ENCODE data around the gene ADAMTS2. TPM values are rescaled to one million over a fixed set of nuclear protein-coding genes. Genes with fewer than 3 reads are reported as not detected.

ADAMTS2 gene
- total and polyA plus RNA-seq, 2 donors (not counting 1 experiment from before 2014, with no cell fraction given) = 16.2 to 70.2 TPM

GRCh38 chr5:179166171-179166885, 178.9 kb downstream of the ADAMTS2 start:
- Histone ChIP-seq H3K9me3 (ENCODE audit: control insufficient read depth, insufficient read depth, low read depth, low read length) (no peaks in the 10 kb centered on the region), H3K79me2 (ENCODE audit: control insufficient read depth, insufficient read depth, low read length) (no peaks in the 10 kb centered on the region), H3K4me2 (ENCODE audit: extremely low read depth, insufficient read depth, low read length) (peak overlapping the region; percentile 8), H4K20me1 (ENCODE audit: control insufficient read depth, extremely low read depth, insufficient read depth, low read length) (no peaks in the 10 kb centered on the region), H2AFZ (ENCODE audit: low read length) (no peak overlapping the region), H3K4me1 (ENCODE audit: control insufficient read depth, extremely low read depth, insufficient read depth, low read length) (no peaks in the 10 kb centered on the region), H3K27ac (ENCODE audit: insufficient read depth, low read length) (peak overlapping the region; percentile 50), H3K9ac (ENCODE audit: insufficient read depth, low read length) (peak overlapping the region; percentile 40), H3K4me3 (replicated peaks in 1 of 4; ENCODE audit: control extremely low read depth in 1 of 4, insufficient read depth in 1 of 4, low read depth in 3 of 4, low read length in 4 of 4) (no peak overlapping the region), H3K36me3 (ENCODE audit: control insufficient read depth, insufficient read depth, low read length) (no peaks in the 10 kb centered on the region), H3K27me3 (ENCODE audit: control insufficient read depth, insufficient read depth, low read length) (no peaks in the 10 kb centered on the region)
- no peak for DNase-seq (ENCODE audit: low read depth in 2 of 2)
- TF ChIP-seq CTCF (conservative IDR thresholded peaks at IDR 0.05 in 1 of 2, IDR thresholded peaks at IDR 0.05 in 1 of 2; ENCODE audit: low read depth in 1 of 2, low read length in 2 of 2) = no peak
- TF ChIP-seq EZH2 (IDR thresholded peaks at IDR 0.05; ENCODE audit: low read length, missing control alignments) = no peak

GRCh38 chr5:179165421-179166170, 179.7 kb downstream of the ADAMTS2 start:
- no peak for DNase-seq (ENCODE audit: low read depth in 2 of 2)
- no peak overlapping the region for H3K4me2 ChIP-seq (ENCODE audit: extremely low read depth, insufficient read depth, low read length)
- H3K9ac ChIP-seq (ENCODE audit: insufficient read depth, low read length) = no peak overlapping the region
- no peaks in the 10 kb centered on the region for H3K36me3 ChIP-seq (ENCODE audit: control insufficient read depth, insufficient read depth, low read length)
- no peaks in the 10 kb centered on the region for H3K27me3 ChIP-seq (ENCODE audit: control insufficient read depth, insufficient read depth, low read length)
- no peaks in the 10 kb centered on the region for H3K79me2 ChIP-seq (ENCODE audit: control insufficient read depth, insufficient read depth, low read length)
- H3K4me1 ChIP-seq (ENCODE audit: control insufficient read depth, extremely low read depth, insufficient read depth, low read length) = no peaks in the 10 kb centered on the region
- H4K20me1 ChIP-seq (ENCODE audit: control insufficient read depth, extremely low read depth, insufficient read depth, low read length) = no peaks in the 10 kb centered on the region
- H3K4me3 ChIP-seq (replicated peaks in 1 of 4; ENCODE audit: control extremely low read depth in 1 of 4, insufficient read depth in 1 of 4, low read depth in 3 of 4, low read length in 4 of 4) = no peak overlapping the region
- TF ChIP-seq EZH2 (IDR thresholded peaks at IDR 0.05; ENCODE audit: low read length, missing control alignments) = no peak
- TF ChIP-seq CTCF (conservative IDR thresholded peaks at IDR 0.05 in 1 of 2, IDR thresholded peaks at IDR 0.05 in 1 of 2; ENCODE audit: low read depth in 1 of 2, low read length in 2 of 2) = no peak
- H2AFZ ChIP-seq (ENCODE audit: low read length) = no peak overlapping the region
- H3K9me3 ChIP-seq (ENCODE audit: control insufficient read depth, insufficient read depth, low read depth, low read length) = no peaks in the 10 kb centered on the region
- H3K27ac ChIP-seq (ENCODE audit: insufficient read depth, low read length) = no peak overlapping the region
